K562 (cell line): ENCODE data around the gene MAST4. TPM values are rescaled to one million over a fixed set of nuclear protein-coding genes. Genes with fewer than 3 reads are reported as not detected.

Experiments used
- ATAC-seq: fragments of 200-7000 bp; cut with Tn5 transposase; 3 replicates; pipeline ENCODE4 v1.9.1; 2020; ENCODE audit warnings: moderate library complexity
- BruUV-seq: library from RNA; stranded (reverse); fragments of 400-500 nt; replicated peaks from 2 replicates; lab custom pipeline; 2021; lab: Mats Ljungman, UMichigan
- CTCF ChIA-PET: fragments of 300-600 bp; formaldehyde crosslinking; extraction: SDS; loops from one replicate; lab custom pipeline; 2021; ENCODE audit warnings: low intra/inter-chr PET ratio; lab: Yijun Ruan, JAX
- POLR2A ChIA-PET: fragments of 300-600, 350-650 bp; sonication (Branson Sonifier 250); formaldehyde crosslinking; extraction: SDS; loops from one replicate; lab custom pipeline; 2021; ENCODE audit warnings: antibody characterized with exemption, inconsistent platforms; lab: Yijun Ruan, JAX
- DNase-seq, 4 experiments: peaks; one replicate each; pipeline versions ENCODE4 v3.0.0 to v3.0.0-alpha.2; 2011 to 2018; ENCODE audit warnings: low spot score in 3 of 4, mixed read lengths in 3 of 4; ENCODE audit errors: extremely low read depth in 1 of 4
- FAIRE-seq: peaks from 2 replicates; lab custom pipeline; 2011; peaks lifted over from hg19 to GRCh38; lab: Jason Lieb, UNC
- H2AFZ ChIP-seq: 2 replicates; pipeline ENCODE4 v1.6.0; 2011; ENCODE audit warnings: low read depth, low read length, control low read depth, inconsistent platforms
- H3K27ac ChIP-seq: fragments of 200-600 bp; 3 replicates; pipeline ENCODE4 v1.8.0; 2011; ENCODE audit warnings: low read depth, mild to moderate bottlenecking, control low read depth, inconsistent platforms, low read length, moderate library complexity, mixed read lengths; ENCODE audit errors: extremely low read depth
- H3K27me3 ChIP-seq, 2 experiments: fragments of 300-600 bp in 1 of 2; 2 replicates in 1 of 2; 3 replicates in 1 of 2; pipeline versions ENCODE4 v1.6.0 to v1.8.0; 2011; ENCODE audit warnings: inconsistent platforms in 2 of 2, low read length in 2 of 2, mild to moderate bottlenecking in 1 of 2, mixed read lengths in 1 of 2, moderate library complexity in 1 of 2; ENCODE audit not compliant: control insufficient read depth in 2 of 2, insufficient read depth in 2 of 2
- H3K36me3 ChIP-seq: fragments of 300-600 bp; 3 replicates; pipeline ENCODE4 v1.8.0; 2011; ENCODE audit warnings: mild to moderate bottlenecking, low read length, inconsistent platforms; ENCODE audit not compliant: control insufficient read depth, insufficient read depth
- H3K4me1 ChIP-seq, 2 experiments: fragments of 200-600 bp in 1 of 2; replicated peaks in 1 of 2; 2 replicates in 1 of 2; 3 replicates in 1 of 2; pipeline versions ENCODE4 v1.5.1 to v1.8.0; 2011; ENCODE audit warnings: inconsistent platforms in 2 of 2, low read length in 2 of 2, mild to moderate bottlenecking in 1 of 2, mixed read lengths in 1 of 2, moderate library complexity in 1 of 2; ENCODE audit not compliant: control insufficient read depth in 2 of 2, insufficient read depth in 2 of 2
- H3K4me2 ChIP-seq: 2 replicates; pipeline ENCODE4 v1.6.1; 2011; ENCODE audit warnings: low read length, control low read depth, inconsistent platforms, mixed read lengths; ENCODE audit not compliant: insufficient read depth
- H3K4me3 ChIP-seq: fragments of 200-600 bp; sonication (generic), shearing (Covaris generic); 2 replicates; pipeline ENCODE4 v1.5.1; 2016; ENCODE audit warnings: control low read depth, inconsistent platforms
- H3K79me2 ChIP-seq: fragments of 200-600 bp; 3 replicates; pipeline ENCODE4 v1.8.0; 2011; ENCODE audit warnings: low read length, inconsistent platforms; ENCODE audit not compliant: control insufficient read depth, insufficient read depth
- H3K9ac ChIP-seq, 2 experiments: 2 replicates each; pipeline versions ENCODE4 v1.6.0 to v1.6.1; 2011; ENCODE audit warnings: low read depth in 2 of 2, low read length in 2 of 2, control low read depth in 1 of 2, inconsistent platforms in 1 of 2, mild to moderate bottlenecking in 1 of 2, mixed read lengths in 1 of 2; ENCODE audit not compliant: insufficient read depth in 1 of 2
- H3K9me1 ChIP-seq: one replicate; pipeline ENCODE4 v1.6.0; 2011; ENCODE audit warnings: inconsistent platforms, mild to moderate bottlenecking, low read length, moderate library complexity; ENCODE audit not compliant: control insufficient read depth, insufficient read depth
- H3K9me3 ChIP-seq: replicated peaks from 2 replicates; pipeline ENCODE4 v1.5.1; 2011; ENCODE audit warnings: low read depth, low read length, inconsistent platforms; ENCODE audit not compliant: control insufficient read depth, insufficient read depth
- H4K20me1 ChIP-seq: replicated peaks from 2 replicates; pipeline ENCODE4 v1.6.1; 2011; ENCODE audit warnings: low read length, inconsistent platforms, mixed read lengths; ENCODE audit not compliant: control insufficient read depth, insufficient read depth
- EHMT2 ChIP-seq: fragments of 450-650 bp; IDR thresholded peaks from 2 replicates; pipeline ENCODE4 v1.6.1; 2018; ENCODE audit warnings: antibody characterized with exemption
- ELF2 ChIP-seq: fragments of 250-450 bp; sonication (Bioruptor Pico); IDR thresholded peaks from 2 replicates; pipeline ENCODE4 v1.5.0; 2021; ENCODE audit warnings: mild to moderate bottlenecking
- HDAC2 ChIP-seq: fragments of 450-650 bp; IDR thresholded peaks from 2 replicates; pipeline ENCODE4 v1.6.1; 2016; ENCODE audit warnings: mild to moderate bottlenecking
- KLF10 ChIP-seq: fragments of 250-450 bp; sonication (Bioruptor Pico); IDR thresholded peaks from 2 replicates; pipeline ENCODE4 v1.6.1; 2021; ENCODE audit warnings: matching md5 sums
- MEF2D ChIP-seq: conservative IDR thresholded peaks from 2 replicates; pipeline ENCODE4 v1.6.1; 2016; ENCODE audit warnings: low read depth, missing genetic modification characterization, missing compliant biosample characterization
- POLR2G ChIP-seq: fragments of 200-400 bp; formaldehyde crosslinking; IDR thresholded peaks from 2 replicates; pipeline ENCODE4 v1.6.1; 2017; ENCODE audit warnings: low read depth, mild to moderate bottlenecking, antibody characterized with exemption, low read length, moderate library complexity
- TCF7L2 ChIP-seq: fragments of 150-350 bp; IDR thresholded peaks from 2 replicates; pipeline ENCODE4 v1.6.1; 2016; ENCODE audit warnings: low read depth, mild to moderate bottlenecking, low read length, moderate library complexity
- ZKSCAN8 ChIP-seq: fragments of 200-800 bp; sonication (Bioruptor generic); IDR thresholded peaks from 2 replicates; pipeline ENCODE4 v1.6.1; 2016; ENCODE audit warnings: missing genetic modification characterization, missing compliant biosample characterization
- ZNF696 ChIP-seq: fragments of 250-450 bp; sonication (Bioruptor Pico); conservative IDR thresholded peaks from 2 replicates; pipeline ENCODE4 v1.4.0; 2020; ENCODE audit warnings: mild to moderate bottlenecking, moderate library complexity
- ZNF699 ChIP-seq: fragments of 250-450 bp; sonication (Bioruptor Pico); IDR thresholded peaks from 2 replicates; pipeline ENCODE4 v1.8.0; 2021; ENCODE audit warnings: mild to moderate bottlenecking, moderate library complexity; ENCODE audit not compliant: insufficient replicate concordance
- WGBS: fragments of 100-300 bp; shearing (Covaris generic); methylation state at CpG from one replicate; pipeline ENCODE4 v1.1.6; 2016; ENCODE audit warnings: low coverage, mixed read lengths; ENCODE audit not compliant: insufficient coverage; ENCODE audit errors: missing lambda C conversion rate; 5-methylcytosine and 5-hydroxymethylcytosine counted together
- in situ Hi-C: fragments of 300-500 bp; cut with MboI; formaldehyde crosslinking; loops from 4 replicates; pipeline ENCODE4 v1.15.0; 2018; ENCODE audit warnings: inconsistent platforms, mixed read lengths
- intact Hi-C: fragments of 100-400 bp; cut with micrococcal nuclease; formaldehyde crosslinking; loops from 2 replicates; pipeline ENCODE4 v1.14.2; 2022
- polyA plus RNA-seq, 8 experiments: library from polyadenylated mRNA; depleted of rRNA in 4 of 8; stranded (reverse) in 5 of 8; unstranded in 3 of 8; fragments of >200 nt; fragmentation: Nextera tagmentation in 2 of 8; fragmentation: Illumina TruSeq in 1 of 8; extraction: Ambion mirVana in 2 of 8; extraction: Trizol in 1 of 8; gene quantifications; 2 replicates each; pipeline versions ENCODE4 v1.2.1 to v1.2.3, GENCODE V29; 2011 to 2014; ENCODE audit warnings: inconsistent platforms in 1 of 8, missing spikeins in 1 of 8
- total RNA-seq, 7 experiments: library from RNA; depleted of rRNA in 6 of 7; stranded (reverse); fragments of >200 nt in 6 of 7; fragmentation: Illumina TruSeq in 2 of 7; extraction: Trizol in 2 of 7; gene quantifications; 2 replicates each; pipeline versions ENCODE4 v1.2.1 to v1.2.3, GENCODE V29; 2011 to 2021; ENCODE audit warnings: low replicate concordance in 1 of 7
- TF ChIP-seq, protein P1 (sequence below): fragments of 450-650 bp; formaldehyde crosslinking; conservative IDR thresholded peaks from 2 replicates; pipeline ENCODE4 v1.4.0; 2022; ENCODE audit warnings: mild to moderate bottlenecking, missing genetic modification characterization
- TF ChIP-seq, protein P2 (sequence below): fragments of 450-650 bp; formaldehyde crosslinking; IDR thresholded peaks from 2 replicates; pipeline ENCODE4 v1.4.0; 2022; ENCODE audit warnings: missing genetic modification characterization
- TF ChIP-seq, protein P3 (sequence below): sonication (generic); formaldehyde crosslinking; IDR thresholded peaks from 2 replicates; pipeline ENCODE4 v1.8.0; 2022; ENCODE audit warnings: missing genetic modification reagents, mild to moderate bottlenecking, moderate library complexity, borderline replicate concordance

MAST4 gene
- total and polyA plus RNA-seq, 9 of the 15 experiments (the other 6 are each of a cell fraction or from before 2014, with no cell fraction given) = 0.88 to 10.1 (median 5.2) TPM

DNA sequence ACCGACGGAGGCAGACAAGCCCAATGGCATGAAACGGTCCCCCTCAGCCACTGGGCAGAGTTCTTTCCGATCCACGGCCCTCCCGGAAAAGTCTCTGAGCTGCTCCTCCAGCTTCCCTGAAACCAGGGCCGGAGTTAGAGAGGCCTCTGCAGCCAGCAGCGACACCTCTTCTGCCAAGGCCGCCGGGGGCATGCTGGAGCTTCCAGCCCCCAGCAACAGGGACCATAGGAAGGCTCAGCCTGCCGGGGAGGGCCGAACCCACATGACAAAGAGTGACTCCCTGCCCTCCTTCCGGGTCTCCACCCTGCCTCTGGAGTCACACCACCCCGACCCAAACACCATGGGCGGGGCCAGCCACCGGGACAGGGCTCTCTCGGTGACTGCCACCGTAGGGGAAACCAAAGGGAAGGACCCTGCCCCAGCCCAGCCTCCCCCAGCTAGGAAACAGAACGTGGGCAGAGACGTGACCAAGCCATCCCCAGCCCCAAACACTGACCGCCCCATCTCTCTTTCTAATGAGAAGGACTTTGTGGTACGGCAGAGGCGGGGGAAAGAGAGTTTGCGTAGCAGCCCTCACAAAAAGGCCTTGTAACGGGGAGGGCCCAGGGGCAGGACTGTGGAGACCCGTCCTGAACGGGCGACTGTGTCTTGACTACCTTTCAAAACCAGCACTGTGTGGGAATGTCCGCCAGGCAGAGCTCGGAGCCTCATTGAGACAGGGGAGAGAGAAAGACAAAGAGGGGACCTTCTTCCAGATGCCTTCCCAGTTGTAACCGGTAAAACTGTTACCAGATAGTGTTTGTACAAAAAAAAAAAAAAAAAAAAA is 570.5 kb downstream of the MAST4 start:
- BruUV-seq = no TSS peak
- no peak overlapping the region for H3K4me2 ChIP-seq
- no peak for DNase-seq

DNA sequence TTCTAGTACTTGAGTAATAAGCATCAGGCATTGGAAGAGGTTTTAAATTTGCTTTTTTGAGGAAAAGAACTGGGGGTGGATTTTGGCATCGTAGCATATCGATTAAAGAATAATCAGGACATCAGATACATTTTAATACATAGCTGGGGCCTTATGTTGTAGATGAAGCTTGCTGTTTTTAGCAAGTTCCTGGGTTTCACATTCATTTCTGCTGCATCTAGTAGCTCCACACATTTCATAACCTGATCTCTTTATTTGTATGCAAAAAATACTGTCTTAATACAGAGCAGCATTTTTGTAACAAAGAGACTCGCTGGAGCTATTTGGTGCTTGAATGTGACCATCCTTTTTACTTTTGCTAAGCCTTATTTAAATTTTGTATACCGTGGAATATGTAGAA is 571.9 kb downstream of the MAST4 start:
- Histone ChIP-seq H3K79me2 (no peaks in the 10 kb centered on the region), H3K36me3 (peaks cover 8% of the 10 kb centered on the region; the same call in 1 of the 3 replicates), H2AFZ (no peak overlapping the region), H3K27me3 (no peaks in the 10 kb centered on the region; a peak in 1 of 5 replicates), H3K9me1 (no peaks in the 10 kb centered on the region), H3K9ac (no peak overlapping the region), H3K9me3 (no peaks in the 10 kb centered on the region), H3K4me1 (peaks cover 0 to 13% of the 10 kb centered on the region in 2 experiments; a peak in 2 of 5 replicates), H3K27ac (no peak overlapping the region), H3K4me2 (no peak overlapping the region), H3K4me3 (no peak overlapping the region), H4K20me1 (no peaks in the 10 kb centered on the region)
- POLR2A ChIA-PET = no interaction called here
- CTCF ChIA-PET = no interaction called here
- DNase-seq (no peak), ATAC-seq (no peak), FAIRE-seq (no peak)
- BruUV-seq = no TSS peak
- in situ Hi-C loops (no loop called here), intact Hi-C loops (no loop called here)
- WGBS = 57% methylated on average over 4 of the region's 4 CpGs
- TF ChIP-seq TCF7L2 = no peak
- TF ChIP-seq, protein P1, sequence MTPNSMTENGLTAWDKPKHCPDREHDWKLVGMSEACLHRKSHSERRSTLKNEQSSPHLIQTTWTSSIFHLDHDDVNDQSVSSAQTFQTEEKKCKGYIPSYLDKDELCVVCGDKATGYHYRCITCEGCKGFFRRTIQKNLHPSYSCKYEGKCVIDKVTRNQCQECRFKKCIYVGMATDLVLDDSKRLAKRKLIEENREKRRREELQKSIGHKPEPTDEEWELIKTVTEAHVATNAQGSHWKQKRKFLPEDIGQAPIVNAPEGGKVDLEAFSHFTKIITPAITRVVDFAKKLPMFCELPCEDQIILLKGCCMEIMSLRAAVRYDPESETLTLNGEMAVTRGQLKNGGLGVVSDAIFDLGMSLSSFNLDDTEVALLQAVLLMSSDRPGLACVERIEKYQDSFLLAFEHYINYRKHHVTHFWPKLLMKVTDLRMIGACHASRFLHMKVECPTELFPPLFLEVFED (CRISPR knock-in tag) = no peak
- TF ChIP-seq ZNF696 (CRISPR knock-in tag) = no peak
- no peak for TF ChIP-seq ELF2
- TF ChIP-seq KLF10 = no peak
- TF ChIP-seq, protein P2, sequence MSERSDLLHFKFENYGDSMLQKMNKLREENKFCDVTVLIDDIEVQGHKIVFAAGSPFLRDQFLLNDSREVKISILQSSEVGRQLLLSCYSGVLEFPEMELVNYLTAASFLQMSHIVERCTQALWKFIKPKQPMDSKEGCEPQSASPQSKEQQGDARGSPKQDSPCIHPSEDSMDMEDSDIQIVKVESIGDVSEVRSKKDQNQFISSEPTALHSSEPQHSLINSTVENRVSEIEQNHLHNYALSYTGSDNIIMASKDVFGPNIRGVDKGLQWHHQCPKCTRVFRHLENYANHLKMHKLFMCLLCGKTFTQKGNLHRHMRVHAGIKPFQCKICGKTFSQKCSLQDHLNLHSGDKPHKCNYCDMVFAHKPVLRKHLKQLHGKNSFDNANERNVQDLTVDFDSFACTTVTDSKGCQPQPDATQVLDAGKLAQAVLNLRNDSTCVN (CRISPR knock-in tag) = no peak
- TF ChIP-seq EHMT2 = no peak
- no peak for TF ChIP-seq HDAC2
- TF ChIP-seq ZNF699 (CRISPR knock-in tag) = no peak
- TF ChIP-seq, protein P3, sequence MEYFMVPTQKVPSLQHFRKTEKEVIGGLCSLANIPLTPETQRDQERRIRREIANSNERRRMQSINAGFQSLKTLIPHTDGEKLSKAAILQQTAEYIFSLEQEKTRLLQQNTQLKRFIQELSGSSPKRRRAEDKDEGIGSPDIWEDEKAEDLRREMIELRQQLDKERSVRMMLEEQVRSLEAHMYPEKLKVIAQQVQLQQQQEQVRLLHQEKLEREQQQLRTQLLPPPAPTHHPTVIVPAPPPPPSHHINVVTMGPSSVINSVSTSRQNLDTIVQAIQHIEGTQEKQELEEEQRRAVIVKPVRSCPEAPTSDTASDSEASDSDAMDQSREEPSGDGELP (CRISPR knock-in tag) = no peak

More for the DNA sequence above, 570.5 kb downstream of the MAST4 start:
- TF ChIP-seq POLR2G (peak; percentile 47; the same call in 1 of the 2 replicates), MEF2D (tag) (no peak), ZKSCAN8 (CRISPR knock-in tag) (no peak)
- TF ChIP-seq, all 486 proteins: peak for 1
- in situ Hi-C loops (no loop called here), intact Hi-C loops (no loop called here)
- 93% methylated on average over 11 of the region's 31 CpGs for WGBS
- no peaks in the 10 kb centered on the region for H4K20me1 ChIP-seq
- no peak overlapping the region for H3K4me3 ChIP-seq
- H3K36me3 ChIP-seq = peaks cover 12% of the 10 kb centered on the region; the same call in 1 of the 3 replicates
- H3K27me3 ChIP-seq = no peaks in the 10 kb centered on the region
- peaks cover 0 to 13% of the 10 kb centered on the region in 2 experiments; a peak in 2 of 5 replicates for H3K4me1 ChIP-seq
- no peaks in the 10 kb centered on the region for H3K9me3 ChIP-seq
- H3K9ac ChIP-seq = no peak overlapping the region
- H3K79me2 ChIP-seq = no peaks in the 10 kb centered on the region
- FAIRE-seq (no peak), ATAC-seq (no peak; the same call in 2 of the 3 replicates)
- H2AFZ ChIP-seq = no peak overlapping the region
- ChIA-PET CTCF (interaction anchor here (0.8 kb wide), 1 partner anchor 43 kb away, joined by 5 read pairs; no protein-coding TSS in a partner anchor), POLR2A (interaction anchor here (0.7 kb wide), 1 partner anchor 9 kb away, joined by 4 read pairs; no protein-coding TSS in a partner anchor)
- no peak overlapping the region for H3K27ac ChIP-seq
- no peaks in the 10 kb centered on the region for H3K9me1 ChIP-seq
